Ecto neural progenitor cell (in vitro differentiated cells): ENCODE measurements around the gene MBP.

Experiments
- DNase-seq: peaks from one replicate; pipeline ENCODE4 v3.0.0-alpha.2; 2018; ENCODE audit warnings: low spot score

MBP gene

DNA sequence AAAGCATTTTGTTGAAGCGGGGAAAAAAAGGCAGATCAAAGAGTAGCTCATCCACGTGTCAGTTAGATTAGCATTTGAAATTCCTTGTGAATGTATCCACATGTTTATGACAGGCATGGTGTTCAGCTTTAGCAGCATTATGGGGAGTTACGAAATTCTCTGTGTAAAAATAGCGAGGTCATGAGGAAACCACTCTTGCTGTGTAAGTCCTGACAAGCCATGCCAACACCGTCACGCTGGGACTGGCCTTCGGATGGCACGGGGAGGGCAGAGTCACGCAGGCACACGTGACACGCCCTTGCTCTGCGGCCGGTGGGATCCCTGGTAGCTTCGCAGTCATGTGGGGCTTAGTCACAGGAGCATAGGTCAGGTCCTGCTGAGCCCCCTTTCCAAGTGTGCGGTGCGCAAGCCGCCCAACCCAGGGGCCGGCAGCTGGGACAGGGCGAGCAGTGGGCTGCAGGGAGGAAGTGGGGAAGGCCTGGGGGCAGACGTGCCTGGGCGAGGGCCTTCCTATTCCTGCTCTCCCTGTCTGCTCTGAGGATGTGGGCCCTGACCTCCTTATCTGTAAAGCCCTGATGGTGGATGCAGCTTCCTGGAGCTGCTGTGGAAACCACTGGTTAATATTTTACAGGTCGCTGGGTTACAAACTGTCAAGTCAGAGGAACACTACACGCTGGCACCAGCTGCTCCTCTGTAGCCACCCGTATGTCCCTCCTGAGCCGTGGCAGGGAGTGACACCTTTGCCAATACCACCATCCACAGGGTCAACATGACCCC, 18.0 kb downstream of the MBP start:
- DNase-seq, result no peak

DNA sequence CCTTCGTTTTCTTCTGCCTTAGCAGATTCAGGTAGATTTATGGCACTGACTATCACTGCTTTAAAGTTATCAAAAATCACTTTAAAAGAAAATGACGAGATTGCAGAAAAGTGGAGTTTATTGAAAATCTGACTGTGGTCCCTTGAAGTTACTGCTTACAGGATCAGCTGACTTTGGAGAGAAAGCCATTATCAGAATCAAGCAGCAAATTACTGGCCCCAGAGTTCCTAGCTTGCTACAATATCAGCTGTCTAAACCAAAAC, 18.5 kb downstream of the MBP start:
- DNase-seq, result no peak

- DNase-seq, result no peak
These were observed 19.0 kb downstream of the MBP start for GRCh38 chr18:77113361-77114151.

DNA sequence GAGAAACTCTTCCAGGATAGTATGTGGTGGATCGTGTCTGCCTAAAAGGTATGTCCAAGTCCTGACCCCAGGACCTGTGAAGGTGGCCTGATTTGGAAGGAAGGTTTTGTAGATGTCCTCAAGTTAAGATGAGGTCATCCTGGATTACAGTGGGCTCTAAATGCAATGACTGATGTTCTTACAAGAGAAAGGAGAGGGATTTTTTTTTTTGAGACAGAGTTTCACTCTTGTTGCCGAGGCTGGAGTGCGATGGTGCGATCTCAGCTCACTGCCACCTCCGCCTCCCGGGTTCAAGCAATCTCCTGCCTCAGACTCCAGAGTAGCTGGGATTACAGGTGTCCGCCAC, 19.9 kb downstream of the MBP start:
- DNase-seq, result no peak

DNA sequence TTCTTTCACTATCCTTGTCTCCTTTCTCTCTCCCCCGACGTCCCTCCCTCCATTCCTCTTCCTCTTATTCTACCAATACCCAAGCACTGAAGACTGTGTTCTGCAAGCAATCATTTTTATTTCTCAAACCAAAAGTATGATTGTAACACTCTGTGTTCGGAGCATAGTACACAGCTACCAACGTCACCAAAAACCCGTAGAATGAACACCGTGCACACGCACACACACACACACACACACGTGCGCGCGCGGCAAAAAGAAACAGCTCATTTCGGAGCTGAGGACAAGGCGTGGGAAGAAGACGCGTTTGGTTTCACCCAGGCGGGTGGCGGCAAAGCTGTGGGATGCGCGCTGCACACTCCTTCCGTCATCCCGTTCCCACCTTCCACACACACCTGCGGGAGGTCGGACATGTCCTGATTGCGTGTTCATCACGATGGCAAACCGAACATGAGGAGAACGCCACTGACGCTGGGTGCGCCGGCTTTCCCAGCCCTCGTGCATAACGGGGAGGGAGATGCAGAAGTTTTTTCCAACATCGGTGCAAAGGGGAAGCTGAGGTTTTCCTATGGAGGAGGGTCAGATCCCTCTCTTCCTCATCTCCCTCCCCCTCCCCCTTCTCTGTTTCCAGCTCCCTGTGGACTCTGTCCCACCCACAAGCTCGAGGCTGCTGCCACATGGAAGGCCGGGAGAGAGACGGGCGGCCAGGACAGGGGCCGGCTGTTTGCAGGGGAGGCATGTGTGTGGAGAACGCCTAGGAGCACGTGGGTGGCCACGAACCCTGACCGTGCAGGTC, 20.4 kb downstream of the MBP start:
- DNase-seq, result no peak

- no peak for DNase-seq
These were observed 21.1 kb downstream of the MBP start for GRCh38 chr18:77111449-77111848.

GRCh38 chr18:77110936-77111335, 21.6 kb downstream of the MBP start:
- no peak for DNase-seq

GRCh38 chr18:77110400-77110799, 22.2 kb downstream of the MBP start:
- no peak for DNase-seq

GRCh38 chr18:77109648-77110019, 22.9 kb downstream of the MBP start:
- no peak for DNase-seq

- DNase-seq, result no peak
These were observed 23.5 kb downstream of the MBP start for GRCh38 chr18:77108821-77109647.

GRCh38 chr18:77108001-77108692, 24.4 kb downstream of the MBP start:
- peak; percentile 38 for DNase-seq

DNA sequence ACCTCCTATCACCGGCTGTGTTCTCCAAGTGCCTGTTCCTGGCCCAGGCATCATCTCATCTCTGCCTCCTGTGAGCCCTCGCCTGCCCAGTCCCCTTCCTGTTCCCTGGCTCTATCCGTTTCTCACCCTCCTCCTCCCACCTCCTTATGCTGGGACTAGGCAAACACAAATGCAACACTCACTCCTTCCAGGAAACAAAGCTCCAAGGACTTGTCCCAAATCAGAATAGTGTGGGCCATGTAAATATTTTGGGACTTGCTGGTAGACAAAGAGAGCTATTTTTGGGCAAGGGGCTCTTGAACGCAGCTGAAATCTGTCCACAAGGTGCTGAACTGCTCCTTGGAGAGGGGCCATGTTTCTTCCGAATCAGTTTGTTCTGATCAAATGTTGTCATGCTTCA, 25.3 kb downstream of the MBP start:
- no peak for DNase-seq

DNA sequence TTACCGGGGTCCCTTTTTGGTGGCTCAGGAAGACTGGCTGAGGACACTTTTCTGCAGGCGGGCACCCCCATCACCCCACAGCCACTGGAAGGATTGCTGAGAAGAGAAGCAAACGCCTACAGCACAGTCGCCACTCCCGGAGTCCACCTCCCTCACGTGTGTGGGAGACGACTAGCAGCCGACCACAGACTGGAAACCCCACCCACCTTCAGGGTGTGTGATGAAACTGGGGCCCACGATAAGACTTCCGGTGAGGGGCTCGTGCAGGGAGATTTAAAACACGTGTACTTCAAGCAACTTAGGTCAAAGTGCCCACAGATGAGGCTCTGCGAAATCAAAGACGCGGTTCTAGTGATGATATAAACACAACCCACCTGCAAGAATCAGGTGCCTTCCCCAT, 26.3 kb downstream of the MBP start:
- peak; percentile 38 for DNase-seq

- DNase-seq, result no peak
These were observed 26.9 kb downstream of the MBP start for GRCh38 chr18:77105680-77106079.

DNA sequence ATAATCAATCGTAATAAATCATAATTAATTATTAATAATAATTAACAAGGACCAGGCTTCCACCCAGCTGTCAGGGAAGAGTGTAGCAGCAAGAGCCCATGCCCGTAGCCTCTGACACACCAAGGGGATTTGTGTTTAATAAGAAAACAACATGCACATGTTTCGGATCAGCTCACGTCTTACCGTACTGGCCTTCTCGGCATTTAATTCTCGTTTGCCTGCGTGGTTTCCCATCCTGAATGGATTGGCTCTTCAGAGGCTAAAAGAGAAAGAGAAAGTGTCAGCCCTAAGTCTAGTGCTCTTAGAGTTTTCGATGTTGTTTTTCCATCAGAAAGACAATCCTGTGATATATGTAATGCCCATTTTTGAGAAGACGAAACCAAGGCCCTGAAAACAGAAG, 27.6 kb downstream of the MBP start:
- no peak for DNase-seq

- DNase-seq, result no peak
These were observed 28.5 kb downstream of the MBP start for GRCh38 chr18:77103991-77104531.

- no peak for DNase-seq
These were observed 29.3 kb downstream of the MBP start for GRCh38 chr18:77103187-77103850.

GRCh38 chr18:77102259-77103040, 30.1 kb downstream of the MBP start:
- no peak for DNase-seq

GRCh38 chr18:77101410-77102258, 30.9 kb downstream of the MBP start:
- peak; percentile 43 for DNase-seq
